GM23338 (cell line): ENCODE data around the gene VPS4A. TPM values are rescaled to one million over a fixed set of nuclear protein-coding genes. Genes with fewer than 3 reads are reported as not detected.
A peak's percentile ranks its signal among the peaks of the same experiment; 100 is the strongest.

ENCODE experiments used
- ATAC-seq: fragments of 200-7000 bp; cut with Tn5 transposase; 3 replicates; pipeline ENCODE4 v1.9.1; 2020
- DNase-seq: peaks from one replicate; pipeline ENCODE4 v3.0.0-alpha.2; 2015; ENCODE audit warnings: low spot score
- H2AFZ ChIP-seq: fragments of 200-600 bp; sonication (generic); 2 replicates; pipeline ENCODE4 v1.8.0; 2016; ENCODE audit warnings: antibody characterized with exemption, mild to moderate bottlenecking, moderate library complexity
- H3F3A ChIP-seq: fragments of 200-600 bp; sonication (generic); replicated peaks from 2 replicates; pipeline ENCODE4 v1.8.0; 2017; ENCODE audit warnings: antibody characterized with exemption, mixed run types, low read depth
- H3K27ac ChIP-seq: fragments of 200-600 bp; sonication (generic); 2 replicates; pipeline ENCODE4 v1.6.1; 2016; ENCODE audit warnings: low read depth
- H3K27me3 ChIP-seq: fragments of 200-600 bp; sonication (generic); 2 replicates; pipeline ENCODE4 v1.8.0; 2016; ENCODE audit warnings: mild to moderate bottlenecking, mixed run types, moderate library complexity; ENCODE audit not compliant: insufficient read depth
- H3K36me3 ChIP-seq: fragments of 200-600 bp; sonication (generic); 2 replicates; pipeline ENCODE4 v1.8.0; 2016; ENCODE audit warnings: mild to moderate bottlenecking; ENCODE audit not compliant: insufficient read depth
- H3K4me1 ChIP-seq: fragments of 200-600 bp; sonication (generic); 2 replicates; pipeline ENCODE4 v1.8.0; 2016; ENCODE audit warnings: mild to moderate bottlenecking, moderate library complexity; ENCODE audit not compliant: insufficient read depth
- H3K4me2 ChIP-seq: fragments of 200-600 bp; sonication (generic); 2 replicates; pipeline ENCODE4 v1.7.1; 2017; ENCODE audit warnings: mixed run types
- H3K4me3 ChIP-seq: fragments of 200-600 bp; sonication (generic); 2 replicates; pipeline ENCODE4 v1.6.1; 2016; ENCODE audit warnings: mixed run types
- H3K79me2 ChIP-seq: fragments of 200-600 bp; sonication (generic); replicated peaks from 2 replicates; pipeline ENCODE4 v1.8.0; 2017; ENCODE audit warnings: mild to moderate bottlenecking; ENCODE audit not compliant: insufficient read depth
- H3K9me2 ChIP-seq: fragments of 200-600 bp; sonication (generic); 2 replicates; pipeline ENCODE4 v1.8.0; 2017; ENCODE audit not compliant: insufficient read depth
- H4K20me1 ChIP-seq: fragments of 200-600 bp; sonication (generic); replicated peaks from 2 replicates; pipeline ENCODE4 v1.8.0; 2017; ENCODE audit warnings: mild to moderate bottlenecking; ENCODE audit not compliant: insufficient read depth
- H3K27ac Mint-ChIP-seq: 2 replicates; pipeline ENCODE4 v1.8.0; 2020; ENCODE audit warnings: inconsistent platforms, mild to moderate bottlenecking, moderate library complexity, mixed read lengths
- H3K27me3 Mint-ChIP-seq: 3 replicates; pipeline ENCODE4 v1.8.0; 2022; ENCODE audit warnings: low read depth, mild to moderate bottlenecking, moderate library complexity, mixed read lengths, inconsistent platforms; ENCODE audit not compliant: insufficient read depth, poor library complexity
- H3K36me3 Mint-ChIP-seq: 3 replicates; pipeline ENCODE4 v1.8.0; 2021; ENCODE audit warnings: low read depth, mild to moderate bottlenecking, inconsistent platforms, moderate library complexity, mixed read lengths
- H3K4me1 Mint-ChIP-seq: 3 replicates; pipeline ENCODE4 v1.8.0; 2020; ENCODE audit warnings: mild to moderate bottlenecking, inconsistent platforms, mixed read lengths
- H3K4me3 Mint-ChIP-seq: 3 replicates; pipeline ENCODE4 v1.8.0; 2021; ENCODE audit warnings: moderate library complexity, mild to moderate bottlenecking, inconsistent platforms, mixed read lengths
- H3K9me3 Mint-ChIP-seq: 3 replicates; pipeline ENCODE4 v1.8.0; 2020; ENCODE audit warnings: moderate library complexity, mild to moderate bottlenecking, inconsistent platforms, mixed read lengths
- CREB1 ChIP-seq: fragments of 250-450 bp; sonication (Bioruptor Pico); IDR thresholded peaks from 2 replicates; pipeline ENCODE4 v1.5.0; 2020; ENCODE audit warnings: low read depth, mild to moderate bottlenecking, moderate library complexity
- CTCF ChIP-seq, 2 experiments: fragments of 200-600 bp in 1 of 2; sonication (generic) in 1 of 2; conservative IDR thresholded peaks; 2 replicates each; pipeline versions ENCODE4 v1.5.1 to v1.6.1; 2016 to 2017; ENCODE audit warnings: antibody characterized with exemption in 2 of 2, low read depth in 2 of 2, mild to moderate bottlenecking in 2 of 2, moderate library complexity in 1 of 2
- EZH2 ChIP-seq: fragments of 200-600 bp; sonication (generic); IDR thresholded peaks from one replicate; pipeline ENCODE4 v1.8.0; 2017; ENCODE audit warnings: antibody characterized with exemption, mild to moderate bottlenecking, low read depth; ENCODE audit not compliant: unreplicated experiment
- EZH2phosphoT487 ChIP-seq: fragments of 200-600 bp; sonication (generic); IDR thresholded peaks from one replicate; pipeline ENCODE4 v1.8.1; 2018; ENCODE audit warnings: antibody characterized with exemption; ENCODE audit not compliant: unreplicated experiment
- JUNB ChIP-seq: IDR thresholded peaks from one replicate; pipeline ENCODE4 v1.6.1; 2016; ENCODE audit warnings: antibody characterized with exemption; ENCODE audit not compliant: unreplicated experiment
- NANOG ChIP-seq: IDR thresholded peaks from 2 replicates; pipeline ENCODE4 v1.6.1; 2016; ENCODE audit warnings: antibody characterized with exemption, borderline replicate concordance
- POLR2AphosphoS5 ChIP-seq: IDR thresholded peaks from 2 replicates; pipeline ENCODE4 v1.6.1; 2016; ENCODE audit warnings: antibody characterized with exemption, low read depth
- REST ChIP-seq: IDR thresholded peaks from one replicate; pipeline ENCODE4 v1.6.1; 2018; ENCODE audit warnings: antibody characterized with exemption; ENCODE audit not compliant: unreplicated experiment
- STAT1 ChIP-seq: IDR thresholded peaks from one replicate; pipeline ENCODE4 v1.6.1; 2016; ENCODE audit warnings: antibody characterized with exemption; ENCODE audit not compliant: unreplicated experiment
- ZNF114 ChIP-seq: fragments of 250-450 bp; sonication (Bioruptor Pico); IDR thresholded peaks from 2 replicates; pipeline ENCODE4 v1.5.0; 2020; ENCODE audit warnings: mild to moderate bottlenecking, moderate library complexity
- ZNF331 ChIP-seq: fragments of 250-450 bp; sonication (Bioruptor Pico); IDR thresholded peaks from 2 replicates; pipeline ENCODE4 v1.5.0; 2020; ENCODE audit warnings: low read depth, mild to moderate bottlenecking, moderate library complexity
- polyA plus RNA-seq: library from polyadenylated mRNA; unstranded; fragments of >200 nt; fragmentation: Nextera tagmentation; extraction: Ambion mirVana; gene quantifications from 2 replicates; pipeline ENCODE4 v1.2.1, GENCODE V29; 2016
- total RNA-seq: library from RNA; depleted of rRNA; stranded (reverse); fragments of >200 nt; shearing (Covaris generic); gene quantifications from 2 replicates; pipeline ENCODE4 v1.2.3, GENCODE V29; 2014
- TF ChIP-seq, protein P1 (sequence below): fragments of 250-450 bp; sonication (Bioruptor Pico); IDR thresholded peaks from 2 replicates; pipeline ENCODE4 v1.5.0; 2020; ENCODE audit warnings: mild to moderate bottlenecking, moderate library complexity
- TF ChIP-seq, protein P2 (sequence below): IDR thresholded peaks from 2 replicates; pipeline ENCODE4 v1.6.1; 2016; ENCODE audit warnings: antibody characterized with exemption

Gene VPS4A
- total and polyA plus RNA-seq, 2 experiments from 2014 or later: 29.1 to 32.7 TPM

DNA sequence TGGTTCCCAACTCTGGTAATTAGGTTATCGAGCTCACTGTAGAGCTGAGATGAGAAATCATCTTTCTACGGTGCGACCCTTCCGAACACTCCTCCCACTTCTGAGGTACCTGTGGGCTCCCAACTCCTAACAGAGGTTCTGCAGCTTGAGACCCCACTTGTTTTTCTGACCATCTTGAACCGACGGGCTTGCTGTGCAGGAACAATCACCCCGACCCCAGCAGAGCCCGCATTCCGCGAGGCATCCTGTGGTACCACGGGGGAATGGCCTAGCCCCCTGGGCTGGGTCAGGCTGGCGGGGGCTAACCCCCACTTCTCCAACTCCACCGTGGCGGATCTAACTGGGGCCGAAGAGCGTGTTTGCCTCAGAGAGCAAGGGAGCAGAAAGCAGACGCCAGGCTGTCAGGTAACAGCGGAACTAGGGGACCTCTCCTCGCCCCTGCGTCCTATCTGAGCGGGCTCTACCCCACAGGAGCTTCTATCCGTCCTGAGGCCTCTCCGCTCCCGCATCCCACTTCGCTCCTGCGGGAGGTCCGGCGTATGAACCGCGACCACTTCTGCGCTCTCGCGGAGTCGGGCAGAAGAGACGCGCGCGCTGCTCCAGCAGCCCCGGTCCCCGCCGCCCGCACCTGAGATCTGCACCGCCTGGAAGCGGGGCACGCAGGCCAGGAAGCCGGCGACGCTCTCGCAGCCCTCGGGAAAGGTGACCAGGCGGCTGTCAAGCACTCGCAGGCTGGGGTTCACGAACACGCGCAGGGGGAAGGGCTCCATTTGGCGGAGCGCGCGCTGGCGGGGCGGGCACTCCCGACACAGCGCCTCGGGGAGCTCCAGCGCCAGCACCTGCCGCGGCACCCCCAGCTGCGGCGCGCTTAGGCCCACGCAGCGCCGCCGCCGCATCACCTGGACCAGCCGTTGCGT, 18.5 kb downstream of the VPS4A start:
- ATAC-seq (peak; percentile 9), DNase-seq (peak; percentile 45)
- peak overlapping the region; percentile 90 for H3K4me3 ChIP-seq
- Mint-ChIP-seq H3K9me3 (0 out of 3 replicates have a peak, but pooled peaks cover 4% of the 10 kb centered on the region), H3K27me3 (peaks cover 17% of the 10 kb centered on the region), H3K4me1 (peaks cover 18% of the 10 kb centered on the region), H3K4me3 (peak overlapping the region; percentile 90), H3K36me3 (peaks cover 81% of the 10 kb centered on the region), H3K27ac (peak overlapping the region; percentile 90)
- no peaks in the 10 kb centered on the region for H3K27me3 ChIP-seq
- H3K9me2 ChIP-seq: no peaks in the 10 kb centered on the region
- no peak overlapping the region for H3K27ac ChIP-seq
- peaks cover 44% of the 10 kb centered on the region for H3F3A ChIP-seq
- peaks cover 21% of the 10 kb centered on the region for H3K4me1 ChIP-seq
- peaks cover 71% of the 10 kb centered on the region for H3K79me2 ChIP-seq
- H3K36me3 ChIP-seq: peaks cover 20% of the 10 kb centered on the region
- peak overlapping the region; percentile 95 for H3K4me2 ChIP-seq
- TF ChIP-seq CTCF (conservative IDR thresholded peaks at IDR 0.05; ENCODE audit: low read depth in 2 of 2) (no peak), JUNB (no peak), ZNF331 (CRISPR knock-in tag) (no peak), POLR2AphosphoS5 (no peak; the same call in 1 of the 2 replicates), CREB1 (CRISPR knock-in tag) (no peak), NANOG (no peak), STAT1 (no peak), REST (no peak), EZH2phosphoT487 (no peak), EZH2 (no peak), ZNF114 (CRISPR knock-in tag) (no peak)
- TF ChIP-seq, protein P1, sequence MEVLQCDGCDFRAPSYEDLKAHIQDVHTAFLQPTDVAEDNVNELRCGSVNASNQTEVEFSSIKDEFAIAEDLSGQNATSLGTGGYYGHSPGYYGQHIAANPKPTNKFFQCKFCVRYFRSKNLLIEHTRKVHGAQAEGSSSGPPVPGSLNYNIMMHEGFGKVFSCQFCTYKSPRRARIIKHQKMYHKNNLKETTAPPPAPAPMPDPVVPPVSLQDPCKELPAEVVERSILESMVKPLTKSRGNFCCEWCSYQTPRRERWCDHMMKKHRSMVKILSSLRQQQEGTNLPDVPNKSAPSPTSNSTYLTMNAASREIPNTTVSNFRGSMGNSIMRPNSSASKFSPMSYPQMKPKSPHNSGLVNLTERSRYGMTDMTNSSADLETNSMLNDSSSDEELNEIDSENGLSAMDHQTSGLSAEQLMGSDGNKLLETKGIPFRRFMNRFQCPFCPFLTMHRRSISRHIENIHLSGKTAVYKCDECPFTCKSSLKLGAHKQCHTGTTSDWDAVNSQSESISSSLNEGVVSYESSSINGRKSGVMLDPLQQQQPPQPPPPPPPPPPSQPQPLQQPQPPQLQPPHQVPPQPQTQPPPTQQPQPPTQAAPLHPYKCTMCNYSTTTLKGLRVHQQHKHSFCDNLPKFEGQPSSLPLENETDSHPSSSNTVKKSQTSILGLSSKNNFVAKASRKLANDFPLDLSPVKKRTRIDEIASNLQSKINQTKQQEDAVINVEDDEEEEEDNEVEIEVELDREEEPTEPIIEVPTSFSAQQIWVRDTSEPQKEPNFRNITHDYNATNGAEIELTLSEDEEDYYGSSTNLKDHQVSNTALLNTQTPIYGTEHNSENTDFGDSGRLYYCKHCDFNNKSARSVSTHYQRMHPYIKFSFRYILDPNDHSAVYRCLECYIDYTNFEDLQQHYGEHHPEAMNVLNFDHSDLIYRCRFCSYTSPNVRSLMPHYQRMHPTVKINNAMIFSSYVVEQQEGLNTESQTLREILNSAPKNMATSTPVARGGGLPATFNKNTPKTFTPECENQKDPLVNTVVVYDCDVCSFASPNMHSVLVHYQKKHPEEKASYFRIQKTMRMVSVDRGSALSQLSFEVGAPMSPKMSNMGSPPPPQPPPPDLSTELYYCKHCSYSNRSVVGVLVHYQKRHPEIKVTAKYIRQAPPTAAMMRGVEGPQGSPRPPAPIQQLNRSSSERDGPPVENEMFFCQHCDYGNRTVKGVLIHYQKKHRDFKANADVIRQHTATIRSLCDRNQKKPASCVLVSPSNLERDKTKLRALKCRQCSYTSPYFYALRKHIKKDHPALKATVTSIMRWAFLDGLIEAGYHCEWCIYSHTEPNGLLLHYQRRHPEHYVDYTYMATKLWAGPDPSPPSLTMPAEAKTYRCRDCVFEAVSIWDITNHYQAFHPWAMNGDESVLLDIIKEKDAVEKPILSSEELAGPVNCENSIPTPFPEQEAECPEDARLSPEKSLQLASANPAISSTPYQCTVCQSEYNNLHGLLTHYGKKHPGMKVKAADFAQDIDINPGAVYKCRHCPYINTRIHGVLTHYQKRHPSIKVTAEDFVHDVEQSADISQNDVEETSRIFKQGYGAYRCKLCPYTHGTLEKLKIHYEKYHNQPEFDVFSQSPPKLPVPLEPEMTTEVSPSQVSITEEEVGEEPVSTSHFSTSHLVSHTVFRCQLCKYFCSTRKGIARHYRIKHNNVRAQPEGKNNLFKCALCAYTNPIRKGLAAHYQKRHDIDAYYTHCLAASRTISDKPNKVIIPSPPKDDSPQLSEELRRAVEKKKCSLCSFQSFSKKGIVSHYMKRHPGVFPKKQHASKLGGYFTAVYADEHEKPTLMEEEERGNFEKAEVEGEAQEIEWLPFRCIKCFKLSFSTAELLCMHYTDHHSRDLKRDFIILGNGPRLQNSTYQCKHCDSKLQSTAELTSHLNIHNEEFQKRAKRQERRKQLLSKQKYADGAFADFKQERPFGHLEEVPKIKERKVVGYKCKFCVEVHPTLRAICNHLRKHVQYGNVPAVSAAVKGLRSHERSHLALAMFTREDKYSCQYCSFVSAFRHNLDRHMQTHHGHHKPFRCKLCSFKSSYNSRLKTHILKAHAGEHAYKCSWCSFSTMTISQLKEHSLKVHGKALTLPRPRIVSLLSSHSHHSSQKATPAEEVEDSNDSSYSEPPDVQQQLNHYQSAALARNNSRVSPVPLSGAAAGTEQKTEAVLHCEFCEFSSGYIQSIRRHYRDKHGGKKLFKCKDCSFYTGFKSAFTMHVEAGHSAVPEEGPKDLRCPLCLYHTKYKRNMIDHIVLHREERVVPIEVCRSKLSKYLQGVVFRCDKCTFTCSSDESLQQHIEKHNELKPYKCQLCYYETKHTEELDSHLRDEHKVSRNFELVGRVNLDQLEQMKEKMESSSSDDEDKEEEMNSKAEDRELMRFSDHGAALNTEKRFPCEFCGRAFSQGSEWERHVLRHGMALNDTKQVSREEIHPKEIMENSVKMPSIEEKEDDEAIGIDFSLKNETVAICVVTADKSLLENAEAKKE (CRISPR knock-in tag): no peak
- TF ChIP-seq, protein P2, sequence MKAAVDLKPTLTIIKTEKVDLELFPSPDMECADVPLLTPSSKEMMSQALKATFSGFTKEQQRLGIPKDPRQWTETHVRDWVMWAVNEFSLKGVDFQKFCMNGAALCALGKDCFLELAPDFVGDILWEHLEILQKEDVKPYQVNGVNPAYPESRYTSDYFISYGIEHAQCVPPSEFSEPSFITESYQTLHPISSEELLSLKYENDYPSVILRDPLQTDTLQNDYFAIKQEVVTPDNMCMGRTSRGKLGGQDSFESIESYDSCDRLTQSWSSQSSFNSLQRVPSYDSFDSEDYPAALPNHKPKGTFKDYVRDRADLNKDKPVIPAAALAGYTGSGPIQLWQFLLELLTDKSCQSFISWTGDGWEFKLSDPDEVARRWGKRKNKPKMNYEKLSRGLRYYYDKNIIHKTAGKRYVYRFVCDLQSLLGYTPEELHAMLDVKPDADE: no peak
- H2AFZ ChIP-seq: no peak overlapping the region
- peaks cover 50% of the 10 kb centered on the region for H4K20me1 ChIP-seq
